NCI-H510A treated with DMSO at 0.1 percent for 48 hours (cell line): Measurements from ENCODE around the gene PGAP3.
"Not testable (repeated sequence)": the region's sequence is repeated elsewhere in the genome, so short reads cannot be mapped to it uniquely, and the experiment has no call there.

Experiments used
- DNase-seq: peaks from one replicate; lab custom pipeline; 2025; lab: John Stamatoyannopoulos, UW

Gene PGAP3

GRCh38 chr17:39715375-39716072 is 27.7 kb upstream of the PGAP3 start:
- DNase-seq, result no peak

- no peak for DNase-seq
These were observed 26.4 kb upstream of the PGAP3 start for GRCh38 chr17:39714234-39714633.

- no peak for DNase-seq
These were observed 24.0 kb upstream of the PGAP3 start for GRCh38 chr17:39711851-39712250.

GRCh38 chr17:39711071-39711470 is 23.2 kb upstream of the PGAP3 start:
- not testable (repeated sequence) for DNase-seq

- DNase-seq, result no peak
These were observed 22.4 kb upstream of the PGAP3 start for GRCh38 chr17:39709998-39710964.

- no peak for DNase-seq
These were observed 21.6 kb upstream of the PGAP3 start for GRCh38 chr17:39709319-39709997.

GRCh38 chr17:39706921-39707337 is 19.1 kb upstream of the PGAP3 start:
- peak; percentile 56 for DNase-seq

- DNase-seq, result no peak
These were observed 18.5 kb upstream of the PGAP3 start for GRCh38 chr17:39706383-39706782.

GRCh38 chr17:39705786-39706348 is 18.0 kb upstream of the PGAP3 start:
- peak; percentile 86 for DNase-seq

GRCh38 chr17:39704821-39705551 is 17.1 kb upstream of the PGAP3 start:
- DNase-seq, result no peak

- DNase-seq, result no peak
These were observed 16.1 kb upstream of the PGAP3 start for GRCh38 chr17:39703913-39704312.

GRCh38 chr17:39702901-39703893 is 15.3 kb upstream of the PGAP3 start:
- peak; percentile 81 for DNase-seq

- no peak for DNase-seq
These were observed 14.0 kb upstream of the PGAP3 start for GRCh38 chr17:39701784-39702422.

GRCh38 chr17:39701012-39701783 is 13.3 kb upstream of the PGAP3 start:
- DNase-seq, result no peak

- DNase-seq, result no peak
These were observed 12.5 kb upstream of the PGAP3 start for GRCh38 chr17:39700148-39700987.

GRCh38 chr17:39699818-39700147 is 11.9 kb upstream of the PGAP3 start, which contains the start of gene ERBB2:
Gene ERBB2 (plus strand): TSS chr17:39700064. CDS start chr17:39700239, 175 bp downstream.
- no peak for DNase-seq

- DNase-seq, result not testable (repeated sequence)
These were observed 11.4 kb upstream of the PGAP3 start for GRCh38 chr17:39699157-39699817.
